Activated T-cell treated with anti-CD3 and anti-CD28 coated beads, Interleukin-2, amount 50 U/mL, for 1 hour (primary cell): ENCODE data around the gene TTR.

Experiments used
- DNase-seq: peaks from one replicate; pipeline ENCODE4 v3.0.0-alpha.2; 2020

The TTR gene

GRCh38 chr18:31581498-31582197 is 10.0 kb upstream of the TTR start:
- no peak for DNase-seq

GRCh38 chr18:31583185-31583854 is 8.4 kb upstream of the TTR start:
- no peak for DNase-seq

GRCh38 chr18:31585991-31586390 is 5.7 kb upstream of the TTR start:
- no peak for DNase-seq

- no peak for DNase-seq
Measured at GRCh38 chr18:31586616-31587015, 5.1 kb upstream of the TTR start.

GRCh38 chr18:31587529-31587928 is 4.1 kb upstream of the TTR start:
- no peak for DNase-seq

GRCh38 chr18:31590570-31590969 is 1.1 kb upstream of the TTR start:
- no peak for DNase-seq

GRCh38 chr18:31591113-31591512 is 564 bp upstream of the TTR start:
- DNase-seq = no peak

- no peak for DNase-seq
Measured at GRCh38 chr18:31592506-31593157, 955 bp downstream of the TTR start.

GRCh38 chr18:31595121-31595771 is 3.6 kb downstream of the TTR start:
- DNase-seq = no peak

- no peak for DNase-seq
Measured at GRCh38 chr18:31596081-31596872, 4.6 kb downstream of the TTR start.

- no peak for DNase-seq
Measured at GRCh38 chr18:31598021-31598805, 6.5 kb downstream of the TTR start.

GRCh38 chr18:31603315-31603714 is 11.6 kb downstream of the TTR start:
- DNase-seq = no peak

- no peak for DNase-seq
Measured at GRCh38 chr18:31606265-31606664, 14.6 kb downstream of the TTR start.

- DNase-seq = no peak
Measured at GRCh38 chr18:31607384-31607783, 15.7 kb downstream of the TTR start.

GRCh38 chr18:31609886-31610285 is 18.2 kb downstream of the TTR start:
- no peak for DNase-seq

GRCh38 chr18:31610286-31611205 is 18.9 kb downstream of the TTR start:
- DNase-seq = no peak

GRCh38 chr18:31611511-31611910 is 19.8 kb downstream of the TTR start:
- no peak for DNase-seq

- no peak for DNase-seq
Measured at GRCh38 chr18:31612124-31612523, 20.4 kb downstream of the TTR start.

GRCh38 chr18:31614044-31614443 is 22.4 kb downstream of the TTR start:
- no peak for DNase-seq

- no peak for DNase-seq
Measured at GRCh38 chr18:31616586-31616985, 24.9 kb downstream of the TTR start.
